Mammary microvascular endothelial cell (primary cell): ENCODE measurements around the gene OR4C16. TPM values are rescaled to one million over a fixed set of nuclear protein-coding genes. Genes with fewer than 3 reads are reported as not detected.

Experiments
- total RNA-seq: library from RNA; depleted of rRNA; stranded (reverse); fragments of >200 nt; gene quantifications from 2 replicates; pipeline ENCODE4 v1.2.3, GENCODE V29; 2015

Gene OR4C16, protein sequence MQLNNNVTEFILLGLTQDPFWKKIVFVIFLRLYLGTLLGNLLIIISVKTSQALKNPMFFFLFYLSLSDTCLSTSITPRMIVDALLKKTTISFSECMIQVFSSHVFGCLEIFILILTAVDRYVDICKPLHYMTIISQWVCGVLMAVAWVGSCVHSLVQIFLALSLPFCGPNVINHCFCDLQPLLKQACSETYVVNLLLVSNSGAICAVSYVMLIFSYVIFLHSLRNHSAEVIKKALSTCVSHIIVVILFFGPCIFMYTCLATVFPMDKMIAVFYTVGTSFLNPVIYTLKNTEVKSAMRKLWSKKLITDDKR
- total RNA-seq: not detected in 2 replicates

DNA sequence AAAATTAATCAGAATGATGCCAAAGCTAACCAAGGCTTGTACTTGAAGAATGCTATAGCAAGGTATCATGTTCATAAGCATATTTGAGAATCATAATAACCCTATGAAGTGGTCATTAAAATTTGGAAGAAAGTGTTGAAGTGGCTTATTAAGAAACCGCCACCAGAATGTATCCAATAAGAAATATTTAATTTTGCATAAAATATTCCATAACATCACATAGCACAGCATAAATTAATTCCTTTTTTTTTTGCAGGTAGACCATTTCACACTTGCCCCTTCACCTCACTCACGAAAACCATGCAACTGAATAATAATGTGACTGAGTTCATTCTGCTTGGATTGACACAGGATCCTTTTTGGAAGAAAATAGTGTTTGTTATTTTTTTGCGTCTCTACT is at the start of gene OR4C16:
TSS of gene OR4C16 (plus strand) at position 301 of the 400 bp plus-strand sequence. CDS start at position 301, 0 bp downstream.

DNA sequence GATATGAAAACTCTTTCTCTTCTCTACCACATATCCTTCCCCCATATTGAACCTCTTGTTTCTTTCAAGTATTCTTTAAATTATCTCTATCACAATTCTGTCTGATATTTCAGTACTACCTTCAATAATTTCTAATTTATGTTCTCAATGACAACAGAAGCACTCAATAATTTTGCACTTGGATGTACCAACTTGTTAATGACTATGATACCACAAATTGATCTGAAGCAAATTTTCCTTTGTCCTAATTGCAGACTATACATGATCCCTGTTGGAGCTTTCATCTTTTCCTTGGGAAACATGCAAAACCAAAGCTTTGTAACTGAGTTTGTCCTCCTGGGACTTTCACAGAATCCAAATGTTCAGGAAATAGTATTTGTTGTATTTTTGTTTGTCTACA is 17.8 kb upstream of the OR4C16 start, which contains the start of gene OR4C15:
TSS of gene OR4C15 (plus strand) at position 301 of the 400 bp plus-strand sequence. CDS start at position 301, 0 bp downstream.

DNA sequence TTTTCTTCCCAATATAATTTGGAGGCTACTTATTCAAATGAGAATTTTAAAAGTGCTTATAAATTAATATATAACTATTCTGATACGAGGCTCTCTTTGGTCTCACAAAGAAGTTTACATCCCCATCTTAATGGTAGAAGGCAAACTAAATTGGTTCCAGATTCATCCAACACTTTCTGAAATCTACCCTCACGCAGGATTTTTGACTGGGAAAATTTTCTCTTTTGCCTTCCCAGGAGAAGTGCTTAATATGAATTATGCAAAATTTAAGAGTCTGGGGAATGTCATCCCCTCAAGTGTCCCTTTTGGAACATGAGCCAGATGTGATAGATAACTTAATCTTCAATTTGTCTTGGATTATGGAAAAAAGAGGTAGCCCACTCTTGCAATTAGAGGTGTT is 35.6 kb downstream of the OR4C16 start, which contains the start of gene OR4C11:
TSS of gene OR4C11 (minus strand) at position 101 of the 400 bp plus-strand sequence. CDS start 3,272 bp downstream, outside the sequence.

Other genes with a start within 250 kb of the OR4C16 start
- not detected in 2 replicates for gene OR4A16, start 228.9 kb upstream of the OR4C16 start, total RNA-seq
- not detected in 2 replicates for gene OR4A15, start 204.2 kb upstream of the OR4C16 start, total RNA-seq
- not detected in 2 replicates for gene OR4C15, start 17.7 kb upstream of the OR4C16 start, total RNA-seq
- gene OR4C11, start 35.5 kb downstream of the OR4C16 start, total RNA-seq: not detected in 2 replicates
- gene OR4P4, start 63.0 kb downstream of the OR4C16 start, total RNA-seq: not detected in 2 replicates
- gene OR4S2, start 76.2 kb downstream of the OR4C16 start, total RNA-seq: not detected in 2 replicates
- not detected in 2 replicates for gene OR4C6, start 90.1 kb downstream of the OR4C16 start, total RNA-seq
- gene OR5D13, start 201.3 kb downstream of the OR4C16 start, total RNA-seq: not detected in 2 replicates
- not detected in 2 replicates for gene OR5D14, start 223.4 kb downstream of the OR4C16 start, total RNA-seq
- not detected in 2 replicates for gene OR5L1, start 239.2 kb downstream of the OR4C16 start, total RNA-seq
- gene OR5D18, start 247.5 kb downstream of the OR4C16 start, total RNA-seq: not detected in 2 replicates